Measurements from ENCODE around the gene PGPEP1.

PGPEP1 gene

GRCh38 chr19:18307271-18307681 is 33.1 kb upstream of the PGPEP1 start:
- TF ChIP-seq CTCF (conservative IDR thresholded peaks at IDR 0.05; ENCODE audit: low read depth, low read length) = no peak
- no peak overlapping the region for H3K4me3 ChIP-seq (ENCODE audit: low read depth, low read length)
- DNase-seq (ENCODE audit: low read depth) = no peak

GRCh38 chr19:18308051-18308947 is 32.1 kb upstream of the PGPEP1 start:
- TF ChIP-seq CTCF (conservative IDR thresholded peaks at IDR 0.05; ENCODE audit: low read depth, low read length) = no peak
- no peak overlapping the region for H3K4me3 ChIP-seq (ENCODE audit: low read depth, low read length)
- DNase-seq (ENCODE audit: low read depth) = no peak

GRCh38 chr19:18308948-18309325 is 31.5 kb upstream of the PGPEP1 start:
- TF ChIP-seq CTCF (conservative IDR thresholded peaks at IDR 0.05; ENCODE audit: low read depth, low read length) = no peak
- DNase-seq (ENCODE audit: low read depth) = no peak
- H3K4me3 ChIP-seq (ENCODE audit: low read depth, low read length) = no peak overlapping the region

GRCh38 chr19:18309525-18310064 is 30.8 kb upstream of the PGPEP1 start:
- TF ChIP-seq CTCF (conservative IDR thresholded peaks at IDR 0.05; ENCODE audit: low read depth, low read length) = no peak
- no peak overlapping the region for H3K4me3 ChIP-seq (ENCODE audit: low read depth, low read length)
- DNase-seq (ENCODE audit: low read depth) = no peak

GRCh38 chr19:18310118-18310909 is 30.1 kb upstream of the PGPEP1 start:
- H3K4me3 ChIP-seq (ENCODE audit: low read depth, low read length) = no peak overlapping the region

GRCh38 chr19:18310966-18311365 is 29.4 kb upstream of the PGPEP1 start:
- no peak for DNase-seq (ENCODE audit: low read depth)
- TF ChIP-seq CTCF (conservative IDR thresholded peaks at IDR 0.05; ENCODE audit: low read depth, low read length) = no peak
- no peak overlapping the region for H3K4me3 ChIP-seq (ENCODE audit: low read depth, low read length)

More at GRCh38 chr19:18310118-18310909, 30.1 kb upstream of the PGPEP1 start:
- no peak for DNase-seq (ENCODE audit: low read depth)
- no peak for TF ChIP-seq CTCF (conservative IDR thresholded peaks at IDR 0.05; ENCODE audit: low read depth, low read length)

Measured in choroid plexus epithelial cell (primary cell).